C4-2B (cell line): ENCODE measurements around the gene UBE2D4.
A peak's percentile ranks its signal among the peaks of the same experiment; 100 is the strongest.
"Not testable (repeated sequence)": the region's sequence is repeated elsewhere in the genome, so short reads cannot be mapped to it uniquely, and the experiment has no call there.

Experiments used
- H3K27ac ChIP-seq: fragments of 450-650 bp; 2 replicates; pipeline ENCODE4 v1.5.1; 2017
- CTCF ChIP-seq: fragments of 450-650 bp; conservative IDR thresholded peaks from 2 replicates; pipeline ENCODE4 v1.5.1; 2017; ENCODE audit warnings: mild to moderate bottlenecking
- ZFX ChIP-seq: fragments of 450-650 bp; IDR thresholded peaks from 2 replicates; pipeline ENCODE4 v1.6.1; 2017

UBE2D4 gene

GRCh38 chr7:43953071-43953470 lies 26.8 kb downstream of the UBE2D4 start:
- H3K27ac ChIP-seq, result no peak overlapping the region
- TF ChIP-seq ZFX (no peak), CTCF (no peak)

- peak; percentile 53 for TF ChIP-seq CTCF
- TF ChIP-seq ZFX, result no peak
- H3K27ac ChIP-seq, result no peak overlapping the region
Measured at GRCh38 chr7:43954524-43955228, 28.4 kb downstream of the UBE2D4 start.

DNA sequence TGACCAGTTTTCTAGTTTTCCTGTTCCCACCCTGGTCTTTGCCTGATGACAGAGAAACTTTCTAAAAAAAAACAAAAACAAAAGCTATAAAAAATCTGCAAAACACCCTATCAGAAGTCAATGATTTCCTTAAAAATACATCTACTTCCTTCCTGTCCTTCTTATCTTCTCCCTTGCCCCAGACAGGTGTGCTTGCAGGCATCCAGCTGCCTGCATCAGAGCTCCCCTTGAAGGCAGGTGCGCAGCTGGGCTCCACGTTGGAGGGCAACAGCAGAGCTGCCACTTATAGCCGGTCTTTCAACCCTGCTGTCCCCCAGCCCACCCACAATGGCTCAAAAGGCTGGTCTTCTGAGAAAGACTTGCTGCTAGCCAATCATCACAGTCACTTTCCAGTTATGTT lies 29.8 kb downstream of the UBE2D4 start:
- H3K27ac ChIP-seq, result no peak overlapping the region
- TF ChIP-seq CTCF (no peak), ZFX (no peak)

GRCh38 chr7:43960933-43961332 lies 34.7 kb downstream of the UBE2D4 start:
- no peak overlapping the region for H3K27ac ChIP-seq
- TF ChIP-seq ZFX (no peak), CTCF (no peak)

DNA sequence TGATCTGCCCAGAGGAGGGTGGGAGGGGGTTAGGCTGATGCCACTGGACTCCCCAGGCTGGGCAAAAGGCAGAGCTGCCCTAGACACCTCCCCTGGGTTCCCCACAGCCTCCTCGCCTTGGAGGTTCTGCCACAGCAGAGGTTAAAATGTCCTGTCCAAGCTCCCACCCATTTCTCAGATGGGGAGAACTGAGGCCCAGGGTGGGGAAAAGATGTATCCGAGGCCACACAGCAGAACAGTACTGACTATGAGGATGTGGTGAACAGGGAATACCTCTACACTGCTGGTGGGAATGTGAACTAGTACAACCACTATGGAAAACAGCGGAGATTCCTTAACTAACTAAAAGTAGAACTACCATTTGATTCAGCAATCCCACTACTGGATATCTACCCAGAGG lies 40.2 kb downstream of the UBE2D4 start:
- not testable (repeated sequence) for H3K27ac ChIP-seq

- not testable (repeated sequence) for H3K27ac ChIP-seq
Measured at GRCh38 chr7:43968172-43969040, 42.2 kb downstream of the UBE2D4 start.

DNA sequence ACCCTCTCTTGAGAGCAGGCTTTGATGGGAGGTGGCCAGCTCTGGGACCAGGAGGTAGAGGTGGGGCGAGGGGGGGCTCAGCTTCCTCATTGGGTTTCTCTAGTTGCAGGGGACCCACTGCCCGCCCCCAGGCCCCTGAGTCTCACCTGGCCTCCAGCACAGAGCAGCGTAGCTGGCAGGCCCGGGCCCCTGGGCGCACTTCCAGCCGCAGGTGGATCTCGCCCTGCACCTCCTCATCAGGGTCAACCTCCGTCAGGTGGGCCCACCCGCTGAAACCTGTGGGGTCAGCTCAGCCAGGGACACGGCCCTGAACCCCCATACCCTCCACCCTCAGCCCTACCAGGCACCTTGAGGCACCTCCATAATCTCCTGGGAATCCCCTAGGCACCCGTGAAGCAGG lies 43.4 kb downstream of the UBE2D4 start:
- not testable (repeated sequence) for H3K27ac ChIP-seq

DNA sequence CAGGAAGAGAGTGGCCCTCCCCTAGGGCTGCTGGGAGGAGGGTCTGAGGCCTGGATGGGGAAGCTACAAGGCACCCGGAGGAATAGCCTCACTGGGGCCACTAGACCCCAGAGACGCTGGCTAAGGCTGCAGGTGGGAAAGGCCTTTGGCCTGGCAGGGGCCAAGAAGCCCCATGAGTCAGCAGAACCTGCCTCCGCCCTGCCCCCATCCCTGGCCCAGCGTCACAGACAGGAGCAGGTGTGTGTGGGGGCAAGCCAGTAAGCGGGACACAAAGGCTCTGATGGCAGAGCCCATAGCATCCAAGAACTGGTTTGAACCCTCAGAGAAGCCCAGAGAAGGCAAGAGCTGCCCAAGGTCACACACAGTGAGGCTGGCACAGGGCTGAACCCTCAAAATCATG lies 44.5 kb downstream of the UBE2D4 start:
- H3K27ac ChIP-seq, result not testable (repeated sequence)

DNA sequence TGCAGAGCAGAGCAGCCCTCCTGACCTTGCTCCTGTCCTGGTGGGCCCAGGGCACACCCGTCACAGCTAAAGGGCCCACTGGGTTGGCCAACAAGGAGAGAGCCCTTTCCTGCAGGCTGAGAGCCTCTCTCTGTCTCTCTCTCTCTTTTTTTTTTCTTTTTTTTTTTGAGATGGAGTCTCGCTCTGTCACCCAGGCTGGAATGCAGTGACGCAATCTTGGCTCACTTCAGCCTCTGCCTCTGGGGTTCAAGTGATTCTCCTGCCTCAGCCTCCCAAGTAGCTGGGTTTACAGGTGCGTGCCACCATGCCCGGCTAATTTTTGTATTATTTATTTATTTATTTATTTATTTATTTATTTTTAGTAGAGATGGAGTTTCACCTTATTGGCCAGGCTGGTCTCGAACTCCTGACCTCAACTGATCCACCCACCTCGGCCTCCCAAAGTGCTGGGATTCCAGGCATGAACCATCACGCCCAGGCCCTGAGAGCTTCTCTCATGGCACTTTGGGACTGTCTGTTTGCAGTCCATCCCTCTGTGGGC lies 47.9 kb downstream of the UBE2D4 start:
- H3K27ac ChIP-seq, result not testable (repeated sequence)

GRCh38 chr7:43974725-43975482 lies 48.7 kb downstream of the UBE2D4 start:
- H3K27ac ChIP-seq, result not testable (repeated sequence)
